ENCODE data around the gene ROR2.

The ROR2 gene

GRCh38 chr9:91723420-91724067 is 226.5 kb downstream of the ROR2 start:
- H3K27ac ChIP-seq (ENCODE audit: low read length) = no peak overlapping the region
- H3K36me3 ChIP-seq (ENCODE audit: insufficient read depth, low read length) = no peaks in the 10 kb centered on the region
- H2AFZ ChIP-seq (ENCODE audit: low read depth, low read length) = no peak overlapping the region
- TF ChIP-seq CTCF (IDR thresholded peaks at IDR 0.05; ENCODE audit: borderline replicate concordance, extremely low read depth, low read length, poor library complexity, severe bottlenecking) (no peak), EZH2 (IDR thresholded peaks at IDR 0.05; ENCODE audit: borderline replicate concordance, low read depth, low read length, severe bottlenecking) (no peak)
- H3K4me3 ChIP-seq (ENCODE audit: low read depth in 1 of 2, low read length in 2 of 2) = no peak overlapping the region
- no peak overlapping the region for H3K4me2 ChIP-seq (ENCODE audit: insufficient read depth, low read length)
- H3K79me2 ChIP-seq (ENCODE audit: insufficient read depth, low read length) = no peaks in the 10 kb centered on the region
- no peak for DNase-seq
- no peaks in the 10 kb centered on the region for H3K9me3 ChIP-seq (ENCODE audit: insufficient read depth, low read length, severe bottlenecking)
- no peaks in the 10 kb centered on the region; the same call in 1 of the 2 replicates for H4K20me1 ChIP-seq (ENCODE audit: insufficient read depth, low read length)
- no peak overlapping the region for H3K9ac ChIP-seq (ENCODE audit: low read depth, low read length)
- no peaks in the 10 kb centered on the region for H3K4me1 ChIP-seq (ENCODE audit: insufficient read depth, low read length)
- ATAC-seq (ENCODE audit: insufficient read depth, low read depth) = no peak
- no peaks in the 10 kb centered on the region for H3K27me3 ChIP-seq (ENCODE audit: insufficient read depth, low read length, poor library complexity)

DNA sequence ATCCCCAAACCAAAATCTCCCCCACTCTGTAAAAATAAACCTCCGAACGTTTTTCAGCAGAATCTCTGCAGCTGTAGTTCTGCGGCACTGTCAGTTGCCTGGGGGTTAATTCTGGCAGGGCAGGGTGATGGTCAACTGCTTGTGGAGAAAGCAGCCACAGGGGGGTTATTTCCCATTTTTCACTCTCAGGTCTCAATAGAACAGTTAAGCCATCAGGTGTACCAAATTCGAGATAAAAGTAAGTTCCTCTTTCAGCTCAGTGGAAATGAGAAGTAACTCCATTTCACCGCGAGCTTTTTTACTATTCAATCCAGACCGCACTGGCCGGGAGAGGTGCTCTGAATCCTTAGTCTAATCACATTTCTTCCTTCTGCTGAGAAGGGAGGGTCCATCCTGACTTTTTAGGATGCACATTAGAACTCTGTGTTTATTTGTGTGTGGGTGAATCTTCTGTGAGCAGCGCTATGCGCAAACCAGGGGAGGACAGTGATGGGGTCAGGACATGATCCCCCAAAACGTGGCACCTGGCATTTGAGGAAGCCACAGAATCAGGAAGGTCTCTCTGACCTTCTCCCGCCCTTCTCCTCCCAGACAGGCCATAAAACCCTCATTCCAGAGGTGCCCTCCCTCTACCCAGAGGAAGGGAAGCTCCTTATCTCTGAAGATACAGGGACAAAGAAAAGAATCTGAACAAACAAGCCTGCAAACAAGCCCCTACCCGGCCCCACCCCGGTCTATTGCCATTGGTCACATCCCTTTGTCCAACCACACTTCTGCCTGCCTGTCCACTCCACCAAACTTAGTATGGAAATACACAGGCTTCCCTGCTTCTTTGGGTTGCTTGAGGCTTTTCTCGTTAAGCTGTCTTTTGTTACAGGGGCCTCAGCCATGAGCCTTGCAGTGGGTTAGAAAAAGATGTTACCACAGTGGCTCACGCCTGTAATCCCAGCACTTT is 229.0 kb downstream of the ROR2 start:
- Histone ChIP-seq H3K27ac (ENCODE audit: low read length) (no peak overlapping the region), H3K79me2 (ENCODE audit: insufficient read depth, low read length) (no peaks in the 10 kb centered on the region), H3K36me3 (ENCODE audit: insufficient read depth, low read length) (no peaks in the 10 kb centered on the region), H3K27me3 (ENCODE audit: insufficient read depth, low read length, poor library complexity) (no peaks in the 10 kb centered on the region), H3K9ac (ENCODE audit: low read depth, low read length) (no peak overlapping the region), H4K20me1 (ENCODE audit: insufficient read depth, low read length) (no peaks in the 10 kb centered on the region; the same call in 1 of the 2 replicates), H3K9me3 (ENCODE audit: insufficient read depth, low read length, severe bottlenecking) (no peaks in the 10 kb centered on the region), H2AFZ (ENCODE audit: low read depth, low read length) (no peak overlapping the region), H3K4me2 (ENCODE audit: insufficient read depth, low read length) (no peak overlapping the region), H3K4me1 (ENCODE audit: insufficient read depth, low read length) (no peaks in the 10 kb centered on the region), H3K4me3 (ENCODE audit: low read depth in 1 of 2, low read length in 2 of 2) (no peak overlapping the region)
- DNase-seq (no peak), ATAC-seq (ENCODE audit: insufficient read depth, low read depth) (no peak)
- TF ChIP-seq EZH2 (IDR thresholded peaks at IDR 0.05; ENCODE audit: borderline replicate concordance, low read depth, low read length, severe bottlenecking) = no peak
- no peak for TF ChIP-seq CTCF (IDR thresholded peaks at IDR 0.05; ENCODE audit: borderline replicate concordance, extremely low read depth, low read length, poor library complexity, severe bottlenecking)

DNA sequence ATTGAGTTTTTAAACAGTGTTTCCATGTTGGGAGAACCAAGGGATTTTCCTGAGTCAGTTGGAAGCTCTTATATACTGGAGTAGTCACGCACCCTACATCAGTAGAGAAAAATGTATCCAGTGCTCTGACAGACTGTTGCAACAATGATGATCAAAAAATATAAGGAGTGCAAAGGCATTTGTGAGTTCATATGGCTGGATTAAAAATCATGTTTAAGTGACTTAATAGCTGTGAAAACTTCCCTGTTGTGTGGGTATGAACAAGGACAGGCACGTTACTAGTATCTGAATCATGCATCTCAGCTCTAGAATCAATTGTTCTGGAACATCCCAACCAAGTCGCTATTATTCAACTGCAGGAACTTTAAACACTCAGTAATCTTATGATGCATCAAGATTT is 229.7 kb downstream of the ROR2 start:
- Histone ChIP-seq H3K4me1 (ENCODE audit: insufficient read depth, low read length) (no peaks in the 10 kb centered on the region), H3K9me3 (ENCODE audit: insufficient read depth, low read length, severe bottlenecking) (no peaks in the 10 kb centered on the region), H3K36me3 (ENCODE audit: insufficient read depth, low read length) (no peaks in the 10 kb centered on the region), H3K27ac (ENCODE audit: low read length) (no peak overlapping the region), H3K27me3 (ENCODE audit: insufficient read depth, low read length, poor library complexity) (no peaks in the 10 kb centered on the region), H3K79me2 (ENCODE audit: insufficient read depth, low read length) (no peaks in the 10 kb centered on the region), H3K4me3 (ENCODE audit: low read depth in 1 of 2, low read length in 2 of 2) (no peak overlapping the region), H4K20me1 (ENCODE audit: insufficient read depth, low read length) (no peaks in the 10 kb centered on the region), H3K9ac (ENCODE audit: low read depth, low read length) (no peak overlapping the region), H2AFZ (ENCODE audit: low read depth, low read length) (no peak overlapping the region), H3K4me2 (ENCODE audit: insufficient read depth, low read length) (no peak overlapping the region)
- TF ChIP-seq EZH2 (IDR thresholded peaks at IDR 0.05; ENCODE audit: borderline replicate concordance, low read depth, low read length, severe bottlenecking) = no peak
- no peak for TF ChIP-seq CTCF (IDR thresholded peaks at IDR 0.05; ENCODE audit: borderline replicate concordance, extremely low read depth, low read length, poor library complexity, severe bottlenecking)
- DNase-seq = no peak
- no peak for ATAC-seq (ENCODE audit: insufficient read depth, low read depth)
